Activated CD4-positive, alpha-beta T cell treated with anti-CD3 and anti-CD28 coated beads, Interleukin-2, amount 50 U/mL, for 16 hours (primary cell): ENCODE data around the gene FRMD4A.
A peak's percentile ranks its signal among the peaks of the same experiment; 100 is the strongest.
"Not testable (repeated sequence)": the region's sequence is repeated elsewhere in the genome, so short reads cannot be mapped to it uniquely, and the experiment has no call there.

ENCODE experiments used
- DNase-seq: peaks from one replicate; pipeline ENCODE4 v3.0.0-alpha.2; 2020

FRMD4A gene

GRCh38 chr10:13728898-13729535 is 601.7 kb downstream of the FRMD4A start:
- DNase-seq: no peak

DNA sequence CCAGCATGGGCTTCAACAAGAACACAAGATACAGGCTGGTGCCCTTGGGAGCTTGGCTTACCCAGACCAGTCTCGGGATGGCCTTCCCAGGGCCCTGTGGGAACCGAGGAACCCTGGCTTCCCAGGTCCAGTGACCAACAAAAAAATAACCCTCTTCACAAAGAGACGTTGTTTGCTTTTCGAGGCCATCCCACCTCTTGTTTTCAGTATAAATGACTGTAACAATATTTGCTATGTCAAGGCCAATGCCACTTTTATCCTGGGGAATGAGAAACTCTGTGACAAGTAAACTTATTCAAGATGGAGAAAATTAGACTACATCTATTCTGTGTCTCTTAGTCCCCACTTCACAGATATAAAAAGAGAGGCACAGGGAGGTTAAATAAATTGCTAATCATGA is 605.1 kb downstream of the FRMD4A start:
- no peak for DNase-seq

DNA sequence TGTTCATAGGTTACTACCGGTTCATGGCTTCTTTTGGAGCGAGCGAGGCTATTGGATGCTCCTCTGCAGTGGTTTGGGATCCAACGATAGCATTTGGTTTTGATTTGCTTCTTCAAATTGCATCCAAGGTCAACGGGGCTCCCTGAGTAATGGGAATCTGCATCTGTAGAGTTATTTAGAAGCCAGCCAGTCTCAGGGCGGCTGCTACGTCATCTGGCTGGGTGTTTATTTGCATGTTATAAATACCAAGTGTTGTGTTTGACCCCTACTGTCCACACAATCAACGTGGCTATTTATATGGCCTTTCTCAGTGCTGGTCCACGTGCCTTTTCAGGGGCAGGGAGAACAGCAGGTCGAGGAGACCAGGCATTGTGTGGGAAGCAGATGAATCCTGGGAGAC is 606.2 kb downstream of the FRMD4A start:
- no peak for DNase-seq

- DNase-seq: no peak
These were observed 607.7 kb downstream of the FRMD4A start for GRCh38 chr10:13722747-13723653.

DNA sequence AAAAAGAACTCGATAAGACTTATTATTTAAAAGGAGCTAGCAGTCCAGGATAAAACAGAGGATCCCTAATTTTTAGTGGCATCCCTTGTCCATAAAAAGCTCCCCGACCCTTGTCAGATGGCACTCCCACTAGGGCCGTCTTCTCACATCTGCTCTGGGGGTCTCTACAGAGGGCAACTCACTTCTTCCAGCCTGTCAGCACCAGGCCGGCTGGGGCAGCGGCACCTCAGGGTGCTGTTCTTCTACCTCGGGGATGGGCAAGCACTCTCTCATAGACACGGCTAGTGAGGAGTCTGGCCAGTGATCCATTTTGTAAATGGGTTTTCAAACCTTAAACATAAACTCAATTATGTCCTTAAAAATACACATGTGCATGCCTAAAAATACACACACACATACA is 609.2 kb downstream of the FRMD4A start:
- no peak for DNase-seq

DNA sequence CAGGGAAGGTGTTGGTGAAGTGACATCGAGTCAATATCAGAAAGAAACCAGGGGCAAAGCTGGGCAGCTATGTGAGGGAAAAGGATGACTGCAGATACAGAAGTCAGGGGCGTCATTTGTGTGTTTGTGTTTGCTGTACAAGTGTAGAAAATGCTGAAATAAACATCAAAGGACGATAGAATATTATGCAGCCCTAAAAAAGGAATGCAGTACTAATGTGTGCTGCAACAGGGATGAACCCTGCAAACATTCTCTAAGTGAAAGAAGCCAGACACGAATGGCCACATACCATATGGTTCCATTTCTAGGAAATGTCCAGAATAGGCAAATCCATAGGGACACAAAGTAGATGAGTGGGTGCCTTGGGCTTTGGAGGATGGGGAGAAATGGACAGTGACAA is 610.0 kb downstream of the FRMD4A start:
- no peak for DNase-seq

- DNase-seq: no peak
These were observed 611.3 kb downstream of the FRMD4A start for GRCh38 chr10:13719425-13719824.

- DNase-seq: no peak
These were observed 611.9 kb downstream of the FRMD4A start for GRCh38 chr10:13718820-13719219.

DNA sequence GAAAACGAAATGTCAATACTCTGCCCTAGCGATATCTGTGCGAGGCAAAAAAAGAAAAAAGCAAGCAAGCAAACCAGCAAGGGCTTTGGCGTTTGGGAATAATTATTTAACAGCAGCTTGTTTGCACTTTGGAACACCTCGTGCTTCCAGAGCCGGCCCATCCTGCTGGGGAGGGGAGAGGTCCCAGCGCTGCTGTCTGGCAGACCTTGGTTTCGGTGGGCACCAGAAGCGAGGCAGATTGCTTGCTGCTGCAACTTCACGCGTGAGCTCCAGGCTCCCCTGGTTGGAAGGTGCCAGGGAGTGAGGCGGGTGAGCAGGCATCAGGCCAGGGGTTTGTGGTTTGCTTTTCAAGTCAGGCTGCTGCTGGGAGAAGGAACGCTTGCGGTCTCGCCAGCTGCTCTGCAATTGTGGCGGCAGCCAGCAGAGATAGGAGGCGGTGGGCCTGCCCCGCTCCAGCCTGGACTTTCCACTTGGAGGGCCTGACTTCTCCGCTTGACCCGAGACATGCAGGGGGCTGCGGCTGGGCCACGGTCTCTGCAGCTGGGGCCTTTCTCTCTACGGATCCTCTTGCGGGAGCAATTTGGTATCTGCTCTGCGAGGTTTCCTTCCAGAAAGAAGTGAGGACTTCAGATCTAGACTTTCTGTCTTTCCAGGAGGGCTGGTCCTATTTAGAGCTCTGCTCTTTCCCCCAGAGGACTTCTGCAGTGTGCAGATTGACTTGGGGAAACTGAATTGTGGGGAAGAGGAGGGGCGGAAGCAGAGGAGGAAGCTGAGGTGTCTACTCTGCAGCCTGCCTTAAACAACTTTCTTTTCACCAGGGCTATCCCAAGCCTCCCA is 612.6 kb downstream of the FRMD4A start:
- peak; percentile 30 for DNase-seq

GRCh38 chr10:13717571-13717935 is 613.2 kb downstream of the FRMD4A start:
- DNase-seq: no peak

DNA sequence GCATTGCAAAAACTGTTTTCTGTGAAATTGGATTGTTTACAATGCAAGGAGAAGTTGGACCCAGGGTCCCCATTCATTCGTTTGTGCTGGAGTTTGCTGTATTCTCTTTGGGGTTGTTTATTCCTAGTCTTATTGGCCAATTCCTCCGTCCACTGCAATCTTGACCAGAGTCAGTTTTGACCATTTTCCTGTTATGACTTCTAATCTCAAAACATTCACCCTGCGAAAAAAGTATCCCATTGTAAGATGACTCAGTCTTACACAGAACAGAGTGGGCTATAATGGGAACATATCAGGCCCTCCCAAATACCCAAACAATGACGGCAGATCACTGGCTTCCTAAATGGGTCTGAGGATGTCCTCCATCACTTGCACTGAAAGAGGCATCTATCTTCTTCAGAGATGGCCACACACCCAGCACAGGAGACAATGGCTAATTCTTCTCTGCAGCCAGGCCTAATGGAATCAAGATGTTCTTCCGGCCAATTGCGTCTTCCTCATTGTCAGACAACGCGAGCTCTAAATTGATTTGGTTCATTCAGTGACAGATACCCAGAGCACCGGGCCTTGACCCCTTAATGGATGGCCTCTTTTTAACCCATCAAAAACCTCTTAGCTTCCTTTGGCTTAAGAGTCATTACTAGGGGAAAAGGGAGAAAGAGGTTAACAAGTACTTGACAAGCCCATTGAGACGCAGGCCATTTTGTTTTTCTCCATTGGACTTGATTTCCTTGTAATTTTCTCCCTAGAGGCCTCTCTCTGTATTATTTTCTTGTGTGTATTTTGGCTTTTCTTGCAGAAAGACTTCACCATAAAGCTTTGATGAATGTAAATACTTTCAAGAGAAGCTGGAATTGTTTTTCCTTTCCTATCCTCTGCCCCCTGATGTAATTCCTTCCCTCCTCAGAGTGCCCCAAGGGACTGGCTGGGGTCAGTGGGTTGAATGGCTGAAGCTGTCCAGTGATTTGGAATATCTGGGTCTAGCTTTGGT is 614.3 kb downstream of the FRMD4A start:
- no peak for DNase-seq

DNA sequence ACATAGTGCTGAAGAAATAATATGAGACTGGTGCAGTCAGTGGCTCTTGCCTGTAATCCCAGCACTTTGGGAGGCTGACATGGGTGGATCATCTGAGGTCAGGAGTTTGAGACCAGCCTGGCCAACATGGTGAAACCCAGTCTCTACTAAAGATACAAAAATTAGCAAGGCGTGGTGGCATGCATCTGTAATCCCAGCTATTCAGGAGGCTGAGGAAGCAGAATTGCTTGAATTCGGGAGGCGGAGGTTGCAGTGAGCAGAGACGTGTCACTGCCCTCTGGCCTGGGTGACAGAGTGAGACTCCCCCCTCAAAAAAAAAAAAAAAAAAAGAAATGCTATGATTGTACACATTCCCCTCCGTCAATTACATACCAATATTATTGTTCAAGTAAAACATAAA is 615.1 kb downstream of the FRMD4A start:
- not testable (repeated sequence) for DNase-seq

GRCh38 chr10:13715100-13715499 is 615.6 kb downstream of the FRMD4A start:
- DNase-seq: no peak

- peak; percentile 48 for DNase-seq
These were observed 617.7 kb downstream of the FRMD4A start for GRCh38 chr10:13712837-13713581.

DNA sequence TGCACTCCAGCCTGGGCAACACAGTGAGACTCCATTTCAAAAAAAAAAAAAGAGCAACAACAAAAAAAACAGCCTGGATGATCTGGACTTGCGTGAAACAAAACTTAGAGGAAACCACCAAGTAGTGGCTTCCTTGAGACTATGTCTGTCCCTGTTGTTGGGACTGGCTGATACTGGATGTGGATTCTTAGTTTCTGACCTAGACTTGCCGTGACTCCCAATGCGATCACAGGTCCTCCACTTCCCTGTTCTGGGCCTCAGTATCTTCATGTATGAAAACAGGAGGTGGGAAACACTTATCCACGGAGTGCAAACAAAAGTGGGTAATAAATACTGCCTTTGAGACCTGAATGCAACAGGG is 618.3 kb downstream of the FRMD4A start:
- no peak for DNase-seq

DNA sequence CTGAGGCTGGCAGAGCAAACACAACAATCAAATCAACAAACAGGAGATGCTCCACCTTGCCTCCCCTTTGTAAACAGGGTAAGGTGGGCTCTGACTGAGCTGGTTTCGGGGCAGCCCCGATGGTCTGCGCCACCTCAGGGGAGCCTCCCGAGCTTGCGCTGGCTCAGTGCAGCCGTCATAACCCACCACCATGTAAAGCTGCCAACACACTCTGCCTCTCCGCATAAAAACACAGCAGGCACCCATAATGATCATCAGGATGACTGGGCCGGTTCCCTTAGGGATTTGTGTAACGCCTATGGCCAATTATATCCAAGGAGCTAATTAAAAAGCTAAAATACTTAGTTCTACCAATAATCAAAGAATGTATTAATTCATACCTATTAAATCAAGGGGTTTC is 619.4 kb downstream of the FRMD4A start:
- DNase-seq: no peak

DNA sequence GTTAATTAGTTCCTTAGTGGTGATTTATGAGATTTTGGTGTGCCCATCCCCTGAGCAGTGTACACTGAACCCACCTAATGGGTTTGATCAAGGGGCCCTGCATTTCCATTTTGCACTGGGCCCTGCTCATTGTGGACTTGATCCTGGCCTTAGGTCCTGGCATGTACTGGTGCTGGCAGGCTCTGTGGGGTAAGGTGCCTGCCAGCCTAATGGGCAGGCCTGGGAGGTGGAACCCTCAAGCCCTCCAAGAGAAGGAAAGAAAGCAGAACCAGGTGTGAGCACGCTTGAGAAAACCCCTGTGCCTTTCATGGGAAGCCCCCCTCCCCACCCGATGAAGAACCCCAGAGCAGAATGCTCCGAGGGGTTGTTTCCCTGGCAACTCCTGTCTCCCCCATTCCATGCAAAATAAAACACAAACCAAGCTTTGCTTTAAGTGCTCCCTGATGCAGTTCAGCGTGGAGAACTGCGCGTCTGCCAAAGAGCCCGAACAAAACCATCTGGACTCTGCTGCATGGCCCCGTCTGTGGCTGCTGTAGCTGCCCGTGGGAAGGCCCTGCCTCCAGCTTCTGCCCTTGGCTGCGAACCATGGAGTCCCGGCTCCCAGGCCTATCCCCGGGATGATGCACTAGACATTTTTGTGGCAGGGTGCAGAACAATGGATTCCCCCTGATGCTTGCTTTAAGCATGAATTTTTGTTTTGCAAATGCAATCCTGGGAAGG is 620.6 kb downstream of the FRMD4A start:
- no peak for DNase-seq

GRCh38 chr10:13708256-13708990 is 622.3 kb downstream of the FRMD4A start:
- no peak for DNase-seq

- no peak for DNase-seq
These were observed 623.4 kb downstream of the FRMD4A start for GRCh38 chr10:13707156-13707881.
